ENCODE data around the gene KLK6.

DNA sequence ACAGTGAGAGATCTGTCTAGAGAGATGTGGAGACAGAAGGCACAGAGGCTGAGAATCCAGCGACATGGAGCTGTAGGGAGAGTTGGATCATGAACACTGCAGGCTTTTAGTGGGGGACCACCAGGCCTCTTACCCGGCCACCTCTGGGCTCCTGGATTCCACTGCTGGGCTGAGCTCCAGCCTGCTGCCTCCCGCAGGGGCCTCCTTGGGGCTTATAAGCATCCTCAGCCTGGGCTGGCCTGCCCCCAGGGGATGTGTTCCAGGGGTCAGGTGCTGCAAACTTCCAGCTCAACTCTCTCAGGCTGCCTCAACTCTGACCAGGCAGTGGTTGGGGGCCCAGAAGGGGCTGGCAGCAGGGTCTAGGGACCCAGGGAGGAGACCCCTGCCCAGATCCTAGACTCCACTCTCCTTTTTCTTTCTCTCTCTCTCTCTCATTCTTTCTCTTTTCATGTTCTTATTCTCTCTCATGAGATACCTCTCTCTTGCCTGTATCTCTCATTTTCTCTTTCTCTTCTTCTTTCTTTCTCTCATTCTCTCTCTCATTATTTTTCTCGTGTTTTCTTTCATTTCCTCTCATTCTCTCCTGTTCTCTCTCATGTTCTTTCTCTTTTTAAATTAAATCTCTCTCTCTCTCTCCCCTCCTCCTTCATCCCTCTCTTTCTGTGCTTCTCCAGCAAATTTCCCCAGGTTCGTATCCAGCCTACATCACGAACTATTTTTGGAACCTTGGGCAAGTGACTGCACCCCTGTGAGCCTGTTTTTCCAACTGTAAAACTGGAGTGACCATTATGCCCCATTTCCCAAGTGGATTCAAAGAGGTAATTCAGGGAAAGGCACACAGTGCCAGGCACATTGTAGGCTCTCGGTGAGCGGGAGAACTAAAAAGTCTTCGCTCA lies 57.9 kb downstream of the KLK6 start, which contains the start of gene KLK4:
- TF ChIP-seq, protein P1, sequence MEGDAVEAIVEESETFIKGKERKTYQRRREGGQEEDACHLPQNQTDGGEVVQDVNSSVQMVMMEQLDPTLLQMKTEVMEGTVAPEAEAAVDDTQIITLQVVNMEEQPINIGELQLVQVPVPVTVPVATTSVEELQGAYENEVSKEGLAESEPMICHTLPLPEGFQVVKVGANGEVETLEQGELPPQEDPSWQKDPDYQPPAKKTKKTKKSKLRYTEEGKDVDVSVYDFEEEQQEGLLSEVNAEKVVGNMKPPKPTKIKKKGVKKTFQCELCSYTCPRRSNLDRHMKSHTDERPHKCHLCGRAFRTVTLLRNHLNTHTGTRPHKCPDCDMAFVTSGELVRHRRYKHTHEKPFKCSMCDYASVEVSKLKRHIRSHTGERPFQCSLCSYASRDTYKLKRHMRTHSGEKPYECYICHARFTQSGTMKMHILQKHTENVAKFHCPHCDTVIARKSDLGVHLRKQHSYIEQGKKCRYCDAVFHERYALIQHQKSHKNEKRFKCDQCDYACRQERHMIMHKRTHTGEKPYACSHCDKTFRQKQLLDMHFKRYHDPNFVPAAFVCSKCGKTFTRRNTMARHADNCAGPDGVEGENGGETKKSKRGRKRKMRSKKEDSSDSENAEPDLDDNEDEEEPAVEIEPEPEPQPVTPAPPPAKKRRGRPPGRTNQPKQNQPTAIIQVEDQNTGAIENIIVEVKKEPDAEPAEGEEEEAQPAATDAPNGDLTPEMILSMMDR (IDR thresholded peaks at IDR 0.05) = no peak
- TF ChIP-seq POLR2A (IDR thresholded peaks at IDR 0.05) = no peak
